MM.1S (cell line): Measurements from ENCODE around the gene AKAP6.

ENCODE experiments used
- DNase-seq: peaks from one replicate; pipeline ENCODE4 v3.0.0-alpha.2; 2015
- H2AFZ ChIP-seq: fragments of 300-600 bp; sonication (generic); 2 replicates; pipeline ENCODE4 v1.6.0; 2016; ENCODE audit warnings: antibody characterized with exemption, low read length
- H3F3A ChIP-seq: fragments of 300-600 bp; sonication (generic); 2 replicates; pipeline ENCODE4 v1.6.1; 2016; ENCODE audit warnings: mild to moderate bottlenecking, antibody characterized with exemption, low read length, moderate library complexity, mixed read lengths; ENCODE audit not compliant: insufficient read depth
- H3K27ac ChIP-seq: fragments of 300-600 bp; sonication (generic); 2 replicates; pipeline ENCODE4 v1.5.1; 2016; ENCODE audit warnings: mild to moderate bottlenecking, low read length
- H3K27me3 ChIP-seq: fragments of 300-600 bp; sonication (generic); replicated peaks from 2 replicates; pipeline ENCODE4 v1.6.0; 2016; ENCODE audit warnings: low read length; ENCODE audit not compliant: insufficient read depth
- H3K36me3 ChIP-seq: fragments of 300-600 bp; sonication (generic); replicated peaks from 2 replicates; pipeline ENCODE4 v1.6.1; 2016; ENCODE audit warnings: mild to moderate bottlenecking, low read length, mixed read lengths; ENCODE audit not compliant: insufficient read depth
- H3K4me1 ChIP-seq: fragments of 300-600 bp; sonication (generic); 2 replicates; pipeline ENCODE4 v1.6.1; 2016; ENCODE audit warnings: low read length, mixed read lengths
- H3K4me2 ChIP-seq: fragments of 300-600 bp; sonication (generic); 2 replicates; pipeline ENCODE4 v1.6.0; 2016; ENCODE audit warnings: low read depth, low read length
- H3K4me3 ChIP-seq: fragments of 300-600 bp; sonication (generic); 2 replicates; pipeline ENCODE4 v1.5.1; 2016; ENCODE audit warnings: low read length, mixed read lengths
- H3K79me2 ChIP-seq: fragments of 300-600 bp; sonication (generic); 2 replicates; pipeline ENCODE4 v1.6.1; 2016; ENCODE audit warnings: mixed run types, low read length, mixed read lengths
- H3K9ac ChIP-seq: fragments of 300-600 bp; sonication (generic); 2 replicates; pipeline ENCODE4 v1.6.1; 2016; ENCODE audit warnings: low read length, mixed read lengths
- H3K9me2 ChIP-seq: fragments of 300-600 bp; sonication (generic); replicated peaks from 2 replicates; pipeline ENCODE4 v1.6.1; 2016; ENCODE audit warnings: mild to moderate bottlenecking, low read length, mixed read lengths; ENCODE audit not compliant: insufficient read depth
- H3K9me3 ChIP-seq: fragments of 300-600 bp; sonication (generic); replicated peaks from 2 replicates; pipeline ENCODE4 v1.6.1; 2016; ENCODE audit warnings: mild to moderate bottlenecking, low read length, mixed read lengths; ENCODE audit not compliant: insufficient read depth
- H4K20me1 ChIP-seq: fragments of 300-600 bp; sonication (generic); 2 replicates; pipeline ENCODE4 v1.6.1; 2016; ENCODE audit warnings: mild to moderate bottlenecking, low read length, moderate library complexity, mixed read lengths; ENCODE audit not compliant: insufficient read depth
- EZH2 ChIP-seq: fragments of 300-600 bp; sonication (generic); optimal IDR thresholded peaks from 2 replicates; pipeline ENCODE3; 2017; ENCODE audit warnings: low read depth, mild to moderate bottlenecking, antibody characterized with exemption, low read length, mixed read lengths
- EZH2phosphoT487 ChIP-seq: fragments of 300-600 bp; sonication (generic); IDR thresholded peaks from 2 replicates; pipeline ENCODE4 v1.6.1; 2018; ENCODE audit warnings: antibody characterized with exemption, low read length
- TF ChIP-seq, protein P1 (sequence below): fragments of 300-600 bp; sonication (generic); IDR thresholded peaks from 2 replicates; pipeline ENCODE4 v1.5.1; 2016; ENCODE audit warnings: antibody characterized with exemption, low read length, mixed read lengths

The AKAP6 gene

DNA sequence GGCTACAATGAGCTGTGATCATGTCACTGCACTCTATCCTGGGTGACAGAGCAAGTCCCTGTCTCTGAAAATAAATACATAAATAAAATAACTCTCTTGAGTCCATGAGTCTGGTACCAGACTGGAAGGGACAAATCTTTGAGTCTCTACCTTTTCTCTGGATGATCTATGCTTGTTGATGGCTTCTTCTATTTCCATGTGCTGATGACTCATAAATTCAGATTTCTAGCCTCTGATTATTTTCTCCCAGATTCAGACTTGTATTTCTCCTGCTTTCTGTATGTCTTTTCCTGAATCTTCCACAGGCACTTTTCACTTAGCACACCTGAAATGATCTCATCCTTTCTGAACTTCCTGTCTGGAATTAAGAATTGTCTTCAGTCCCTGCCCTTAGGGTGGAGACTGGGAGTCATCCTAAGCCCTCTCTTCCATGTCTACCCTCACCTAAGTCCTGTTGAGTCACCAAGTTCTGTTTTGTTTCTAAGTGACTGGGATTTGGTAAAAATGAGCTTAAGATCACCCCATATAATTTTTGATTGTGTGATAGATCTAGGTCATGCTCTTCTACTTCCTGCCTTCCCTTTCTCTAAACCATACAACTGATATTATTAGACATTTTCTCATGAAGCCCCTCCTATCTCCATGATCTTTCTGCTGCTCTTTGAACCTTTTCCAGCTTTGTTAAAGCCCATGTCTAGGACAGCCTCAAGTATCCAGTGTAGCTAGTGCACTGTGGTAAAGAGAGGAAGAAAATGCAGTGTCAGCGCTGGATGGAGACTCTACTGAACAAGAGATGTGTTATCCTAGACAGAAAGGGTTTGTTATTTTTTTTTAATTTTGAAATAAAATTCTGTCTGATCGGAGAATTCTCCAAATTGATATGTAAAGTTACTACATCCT is 13.1 kb downstream of the AKAP6 start:
- Histone ChIP-seq H3K79me2 (no peaks in the 10 kb centered on the region), H3K9me3 (no peaks in the 10 kb centered on the region), H3K27me3 (no peaks in the 10 kb centered on the region), H3K36me3 (no peaks in the 10 kb centered on the region), H3K4me2 (no peak overlapping the region), H3K4me3 (no peak overlapping the region), H3K4me1 (no peaks in the 10 kb centered on the region), H2AFZ (no peak overlapping the region), H4K20me1 (no peaks in the 10 kb centered on the region), H3F3A (no peaks in the 10 kb centered on the region), H3K9me2 (no peaks in the 10 kb centered on the region), H3K9ac (no peak overlapping the region), H3K27ac (no peak overlapping the region)
- no peak for TF ChIP-seq EZH2
- TF ChIP-seq EZH2phosphoT487, result no peak
- TF ChIP-seq, protein P1, sequence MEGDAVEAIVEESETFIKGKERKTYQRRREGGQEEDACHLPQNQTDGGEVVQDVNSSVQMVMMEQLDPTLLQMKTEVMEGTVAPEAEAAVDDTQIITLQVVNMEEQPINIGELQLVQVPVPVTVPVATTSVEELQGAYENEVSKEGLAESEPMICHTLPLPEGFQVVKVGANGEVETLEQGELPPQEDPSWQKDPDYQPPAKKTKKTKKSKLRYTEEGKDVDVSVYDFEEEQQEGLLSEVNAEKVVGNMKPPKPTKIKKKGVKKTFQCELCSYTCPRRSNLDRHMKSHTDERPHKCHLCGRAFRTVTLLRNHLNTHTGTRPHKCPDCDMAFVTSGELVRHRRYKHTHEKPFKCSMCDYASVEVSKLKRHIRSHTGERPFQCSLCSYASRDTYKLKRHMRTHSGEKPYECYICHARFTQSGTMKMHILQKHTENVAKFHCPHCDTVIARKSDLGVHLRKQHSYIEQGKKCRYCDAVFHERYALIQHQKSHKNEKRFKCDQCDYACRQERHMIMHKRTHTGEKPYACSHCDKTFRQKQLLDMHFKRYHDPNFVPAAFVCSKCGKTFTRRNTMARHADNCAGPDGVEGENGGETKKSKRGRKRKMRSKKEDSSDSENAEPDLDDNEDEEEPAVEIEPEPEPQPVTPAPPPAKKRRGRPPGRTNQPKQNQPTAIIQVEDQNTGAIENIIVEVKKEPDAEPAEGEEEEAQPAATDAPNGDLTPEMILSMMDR, result no peak
- DNase-seq, result no peak

DNA sequence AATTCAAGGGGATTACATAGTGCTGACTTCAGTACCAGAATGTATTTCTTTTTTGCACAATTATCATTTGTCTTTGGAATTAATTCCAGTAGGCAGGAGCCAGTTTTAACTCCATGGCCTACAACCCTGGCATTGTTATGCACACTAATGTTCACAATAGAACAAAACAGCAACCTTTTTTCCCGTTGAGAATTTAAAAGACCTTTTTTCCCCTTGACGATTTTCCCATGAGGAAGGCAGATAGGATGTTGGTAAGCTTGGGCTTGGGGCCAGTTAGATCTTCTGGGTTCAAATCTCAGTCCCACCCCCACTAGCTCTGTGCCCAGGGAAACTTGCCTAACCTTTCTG is 13.7 kb downstream of the AKAP6 start:
- TF ChIP-seq EZH2phosphoT487, result no peak
- TF ChIP-seq, protein P1, result no peak
- TF ChIP-seq EZH2, result no peak
- Histone ChIP-seq H3K36me3 (no peaks in the 10 kb centered on the region), H3K4me1 (no peaks in the 10 kb centered on the region), H3K79me2 (no peaks in the 10 kb centered on the region), H3K9ac (no peak overlapping the region), H4K20me1 (no peaks in the 10 kb centered on the region), H3K4me3 (no peak overlapping the region), H3F3A (no peaks in the 10 kb centered on the region), H3K27ac (no peak overlapping the region), H2AFZ (no peak overlapping the region), H3K27me3 (no peaks in the 10 kb centered on the region), H3K9me3 (no peaks in the 10 kb centered on the region), H3K4me2 (no peak overlapping the region), H3K9me2 (no peaks in the 10 kb centered on the region)
- no peak for DNase-seq

DNA sequence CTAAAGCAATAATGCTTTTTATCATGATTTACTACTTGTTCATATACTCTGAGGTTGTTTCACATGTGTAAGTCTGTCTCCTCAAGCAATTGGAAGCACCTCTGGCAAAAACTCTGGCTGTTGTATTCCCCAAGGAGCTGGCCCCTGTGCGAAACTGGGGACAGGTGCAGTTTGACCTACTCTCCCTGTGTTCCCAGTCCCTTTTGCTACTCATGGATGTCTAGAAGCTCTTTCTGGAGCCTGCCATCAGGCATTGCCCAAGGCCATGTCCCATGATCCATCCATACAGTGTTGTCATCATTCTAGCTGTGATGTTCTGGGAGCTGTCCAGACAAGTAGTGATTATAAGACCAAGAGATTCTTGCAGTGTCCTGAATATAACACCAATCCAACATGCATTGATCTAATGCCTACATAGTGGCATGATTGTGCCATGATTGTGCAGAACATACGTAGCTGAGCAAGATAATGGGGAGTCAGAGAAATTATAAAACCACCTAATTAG is 14.9 kb downstream of the AKAP6 start:
- H3K4me3 ChIP-seq, result no peak overlapping the region
- H3K36me3 ChIP-seq, result no peaks in the 10 kb centered on the region
- H3K79me2 ChIP-seq, result no peaks in the 10 kb centered on the region
- H3K9ac ChIP-seq, result no peak overlapping the region
- H3K27me3 ChIP-seq, result no peaks in the 10 kb centered on the region
- no peaks in the 10 kb centered on the region for H3K9me3 ChIP-seq
- TF ChIP-seq, protein P1, result no peak
- TF ChIP-seq EZH2phosphoT487 (no peak), EZH2 (no peak)
- no peak for DNase-seq
- H3K4me1 ChIP-seq, result no peaks in the 10 kb centered on the region
- no peaks in the 10 kb centered on the region for H3K9me2 ChIP-seq
- no peak overlapping the region for H3K27ac ChIP-seq
- H3K4me2 ChIP-seq, result no peak overlapping the region
- no peak overlapping the region for H2AFZ ChIP-seq
- H3F3A ChIP-seq, result no peaks in the 10 kb centered on the region
- no peaks in the 10 kb centered on the region for H4K20me1 ChIP-seq
